ENCODE measurements around the gene DIPK2B. TPM values are rescaled to one million over a fixed set of nuclear protein-coding genes. Genes with fewer than 3 reads are reported as not detected.

DIPK2B gene, protein sequence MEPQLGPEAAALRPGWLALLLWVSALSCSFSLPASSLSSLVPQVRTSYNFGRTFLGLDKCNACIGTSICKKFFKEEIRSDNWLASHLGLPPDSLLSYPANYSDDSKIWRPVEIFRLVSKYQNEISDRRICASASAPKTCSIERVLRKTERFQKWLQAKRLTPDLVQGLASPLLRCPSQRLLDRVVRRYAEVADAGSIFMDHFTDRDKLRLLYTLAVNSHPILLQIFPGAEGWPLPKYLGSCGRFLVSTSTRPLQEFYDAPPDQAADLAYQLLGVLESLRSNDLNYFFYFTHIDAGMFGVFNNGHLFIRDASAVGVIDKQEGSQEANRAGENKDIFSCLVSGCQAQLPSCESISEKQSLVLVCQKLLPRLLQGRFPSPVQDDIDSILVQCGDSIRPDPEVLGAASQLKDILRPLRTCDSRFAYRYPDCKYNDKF
- total RNA-seq, result 10 to 100 TPM in 3 of 6 donors, 1 to 10 TPM in 3; 3.3 to 31.9 (median 8.6) TPM

DNA sequence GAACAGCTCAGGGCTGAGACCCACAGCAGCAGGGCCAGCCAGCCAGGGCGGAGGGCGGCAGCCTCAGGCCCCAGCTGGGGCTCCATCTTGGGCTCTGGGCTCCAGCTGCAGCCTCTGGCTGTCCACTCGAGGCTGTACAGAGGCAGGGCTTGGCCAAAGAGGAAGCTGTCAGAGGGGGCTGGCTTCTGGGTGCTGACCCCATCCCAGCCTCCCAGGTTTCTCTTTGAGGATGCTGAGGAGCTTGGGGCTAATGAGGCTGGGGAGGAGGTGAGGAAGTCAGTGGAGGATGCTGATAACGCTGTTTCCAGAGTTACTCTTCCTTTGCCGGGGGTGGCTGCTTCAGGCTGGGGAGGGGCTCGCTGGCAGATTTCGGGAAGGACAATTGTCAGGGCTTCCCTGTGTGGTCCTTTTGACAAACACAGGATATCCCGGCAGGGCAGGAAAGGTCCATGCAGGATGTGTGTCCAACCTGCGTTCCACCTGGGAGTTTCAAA, at the start of gene DIPK2B:
TSS of gene DIPK2B (minus strand) at position 136 of the 494 bp plus-strand sequence. CDS start at position 86, 50 bp downstream.
- peak within 1 kb of the TSS in 2 of 4 donors; percentile 27 to 54 for H3K27ac ChIP-seq
- ATAC-seq (ENCODE audit: low FRiP score in 2 of 2) (peak in 1 of 2 donors; percentile 77), DNase-seq (peak in 1 of 2 donors; percentile 41)
- H3K27me3 ChIP-seq, result no peaks in the 10 kb centered on the region
- no peaks in the 10 kb centered on the region for H3K36me3 ChIP-seq
- peak in 1 of 4 donors; percentile 10 for TF ChIP-seq EP300 (IDR thresholded peaks at IDR 0.05)
- no peak for TF ChIP-seq POLR2A (IDR thresholded peaks at IDR 0.05)
- TF ChIP-seq POLR2AphosphoS5 (IDR thresholded peaks at IDR 0.05), result peak in 1 of 2 donors; percentile 13
- TF ChIP-seq, protein P1, sequence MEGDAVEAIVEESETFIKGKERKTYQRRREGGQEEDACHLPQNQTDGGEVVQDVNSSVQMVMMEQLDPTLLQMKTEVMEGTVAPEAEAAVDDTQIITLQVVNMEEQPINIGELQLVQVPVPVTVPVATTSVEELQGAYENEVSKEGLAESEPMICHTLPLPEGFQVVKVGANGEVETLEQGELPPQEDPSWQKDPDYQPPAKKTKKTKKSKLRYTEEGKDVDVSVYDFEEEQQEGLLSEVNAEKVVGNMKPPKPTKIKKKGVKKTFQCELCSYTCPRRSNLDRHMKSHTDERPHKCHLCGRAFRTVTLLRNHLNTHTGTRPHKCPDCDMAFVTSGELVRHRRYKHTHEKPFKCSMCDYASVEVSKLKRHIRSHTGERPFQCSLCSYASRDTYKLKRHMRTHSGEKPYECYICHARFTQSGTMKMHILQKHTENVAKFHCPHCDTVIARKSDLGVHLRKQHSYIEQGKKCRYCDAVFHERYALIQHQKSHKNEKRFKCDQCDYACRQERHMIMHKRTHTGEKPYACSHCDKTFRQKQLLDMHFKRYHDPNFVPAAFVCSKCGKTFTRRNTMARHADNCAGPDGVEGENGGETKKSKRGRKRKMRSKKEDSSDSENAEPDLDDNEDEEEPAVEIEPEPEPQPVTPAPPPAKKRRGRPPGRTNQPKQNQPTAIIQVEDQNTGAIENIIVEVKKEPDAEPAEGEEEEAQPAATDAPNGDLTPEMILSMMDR (IDR thresholded peaks at IDR 0.05), result no peak
- H3K9me3 ChIP-seq, result peaks cover 0 to under 1% (median 0%) of the 10 kb centered on the region in 4 donors
- H3K4me3 ChIP-seq, result peak within 1 kb of the TSS in 2 of 4 donors; percentile 1 to 14
- no peaks in the 10 kb centered on the region for H3K4me1 ChIP-seq
- WGBS, 2 donors, result 43 to 59% methylated on average over 5 to 6 of the region's 9 CpGs

DNA sequence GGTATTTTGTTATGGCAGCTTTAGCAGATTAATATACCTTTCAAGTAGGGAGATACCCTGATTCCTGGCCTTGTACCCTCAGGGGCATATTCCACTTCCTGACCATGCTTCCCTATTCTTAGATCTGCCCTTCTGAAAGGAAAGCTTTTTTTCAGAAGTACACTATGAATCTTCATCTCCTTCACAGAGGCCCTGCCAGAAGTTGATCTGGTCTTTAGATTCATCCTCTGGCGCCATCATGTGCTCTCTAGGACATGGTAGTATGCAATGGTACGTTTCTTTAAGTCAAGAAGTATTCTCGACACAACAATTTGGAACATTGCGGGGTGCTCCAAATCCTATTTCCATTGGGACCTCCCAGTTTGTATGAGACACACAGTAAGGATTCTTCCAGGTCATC, 39.6 kb upstream of the DIPK2B start:
- Histone ChIP-seq H3K27ac (no peak overlapping the region), H3K4me3 (no peak overlapping the region), H3K9me3 (no peaks in the 10 kb centered on the region), H3K36me3 (no peaks in the 10 kb centered on the region), H3K27me3 (no peaks in the 10 kb centered on the region), H3K4me1 (no peaks in the 10 kb centered on the region)
- WGBS, 2 donors, result 82 to 92% methylated on average over 4 of the region's 4 CpGs
- TF ChIP-seq EP300 (IDR thresholded peaks at IDR 0.05), result no peak
- TF ChIP-seq POLR2AphosphoS5 (IDR thresholded peaks at IDR 0.05), result no peak
- no peak for ATAC-seq (ENCODE audit: low FRiP score in 2 of 2)
- no peak for DNase-seq

DNA sequence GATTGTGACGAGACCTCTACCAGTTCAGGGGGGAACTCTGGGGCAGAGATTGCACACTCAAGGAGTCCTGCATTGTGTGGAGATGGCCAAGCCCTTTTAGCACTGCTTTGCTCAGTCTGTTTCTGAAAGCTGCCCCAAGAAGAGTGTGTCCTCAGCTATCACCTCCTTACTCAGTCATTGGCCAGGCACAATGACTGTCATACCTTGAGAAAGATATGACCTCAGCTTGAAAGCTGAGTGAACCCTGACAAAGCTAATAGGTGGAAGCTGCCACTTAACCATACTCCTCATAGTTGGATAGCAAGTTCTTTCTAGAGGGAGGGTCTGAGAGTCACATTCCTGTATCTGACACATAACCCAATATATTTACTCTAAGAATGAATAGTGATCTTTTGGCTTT, 37.8 kb upstream of the DIPK2B start:
- H3K27ac ChIP-seq, result no peak overlapping the region
- H3K27me3 ChIP-seq, result no peaks in the 10 kb centered on the region
- TF ChIP-seq, protein P1 (IDR thresholded peaks at IDR 0.05), result no peak
- TF ChIP-seq POLR2AphosphoS5 (IDR thresholded peaks at IDR 0.05), result no peak
- TF ChIP-seq POLR2A (IDR thresholded peaks at IDR 0.05), result no peak
- TF ChIP-seq EP300 (IDR thresholded peaks at IDR 0.05), result no peak
- H3K4me1 ChIP-seq, result no peaks in the 10 kb centered on the region
- ATAC-seq (ENCODE audit: low FRiP score in 2 of 2) (no peak), DNase-seq (no peak)
- H3K4me3 ChIP-seq, result no peak overlapping the region
- no peaks in the 10 kb centered on the region for H3K36me3 ChIP-seq
- no peaks in the 10 kb centered on the region for H3K9me3 ChIP-seq
- WGBS, 2 donors, result 44 to 71% methylated on average over 1 of the region's 1 CpG

DNA sequence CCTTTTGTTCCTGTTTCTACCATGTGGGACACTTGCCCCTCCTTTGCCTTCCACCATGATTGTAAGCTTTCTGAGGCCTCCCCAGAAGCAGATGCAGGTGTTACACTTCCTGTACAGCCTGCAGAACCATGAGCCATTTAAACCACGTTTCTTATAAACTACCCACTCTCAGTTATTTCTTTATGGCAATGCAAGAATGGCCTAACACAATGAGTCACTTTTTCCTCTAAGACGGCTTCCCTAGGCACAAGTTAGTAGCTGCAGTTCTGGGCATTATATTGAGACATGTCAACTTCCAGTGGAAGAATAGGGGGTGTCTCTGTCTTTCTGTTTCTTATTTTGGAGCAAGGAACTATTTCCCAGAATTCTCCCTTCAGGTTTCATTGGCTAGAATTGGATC, 32.9 kb upstream of the DIPK2B start:
- Histone ChIP-seq H3K27me3 (no peaks in the 10 kb centered on the region), H3K4me1 (no peaks in the 10 kb centered on the region), H3K9me3 (no peaks in the 10 kb centered on the region), H3K27ac (no peak overlapping the region), H3K36me3 (no peaks in the 10 kb centered on the region), H3K4me3 (no peak overlapping the region)
- 47 to 70% methylated on average over 2 of the region's 2 CpGs for WGBS, 2 donors
- ATAC-seq (ENCODE audit: low FRiP score in 2 of 2), result no peak
- DNase-seq, result no peak
- TF ChIP-seq POLR2AphosphoS5 (IDR thresholded peaks at IDR 0.05), result no peak
- TF ChIP-seq POLR2A (IDR thresholded peaks at IDR 0.05), result no peak
- TF ChIP-seq, protein P1 (IDR thresholded peaks at IDR 0.05), result no peak
- no peak for TF ChIP-seq EP300 (IDR thresholded peaks at IDR 0.05)

DNA sequence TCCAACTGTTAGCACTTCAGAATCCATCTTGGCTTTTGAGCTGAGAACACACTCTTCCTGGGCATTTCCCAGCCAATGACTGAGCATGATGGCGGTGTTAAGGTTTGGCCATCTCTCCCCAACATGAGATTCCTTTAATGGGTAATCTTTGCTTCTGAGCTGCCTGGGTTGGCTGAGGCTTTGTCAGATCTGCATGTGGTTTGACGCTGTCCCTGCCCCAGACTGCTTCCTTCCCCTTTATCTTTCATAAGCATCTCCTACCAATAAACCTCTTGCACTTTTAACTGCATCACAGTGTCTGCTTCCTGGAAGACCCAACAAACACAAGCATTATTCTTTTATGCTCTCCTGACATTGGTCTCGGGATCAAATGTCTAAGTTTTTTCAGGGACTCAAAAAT, 31.5 kb upstream of the DIPK2B start:
- 46 to 62% methylated on average over 2 to 3 of the region's 3 CpGs for WGBS, 2 donors
- no peak overlapping the region for H3K27ac ChIP-seq
- TF ChIP-seq POLR2A (IDR thresholded peaks at IDR 0.05), result no peak
- no peak for TF ChIP-seq POLR2AphosphoS5 (IDR thresholded peaks at IDR 0.05)
- TF ChIP-seq EP300 (IDR thresholded peaks at IDR 0.05), result no peak
- TF ChIP-seq, protein P1 (IDR thresholded peaks at IDR 0.05), result no peak
- no peak for ATAC-seq (ENCODE audit: low FRiP score in 2 of 2)
- H3K27me3 ChIP-seq, result no peaks in the 10 kb centered on the region
- no peaks in the 10 kb centered on the region for H3K9me3 ChIP-seq
- no peak for DNase-seq
- no peaks in the 10 kb centered on the region for H3K36me3 ChIP-seq
- H3K4me1 ChIP-seq, result no peaks in the 10 kb centered on the region
- no peak overlapping the region for H3K4me3 ChIP-seq

Measured in upper lobe of left lung (tissue), 6 donors.